Common myeloid progenitor, CD34-positive (primary cell): ENCODE results near the gene TMEM130.

ENCODE experiments used
- CTCF ChIA-PET: fragments of 350-600 bp; sonication (Branson Sonifier 250); formaldehyde crosslinking; loops from one replicate; lab custom pipeline; 2021; ENCODE audit warnings: antibody characterized with exemption; lab: Charles Lee
- POLR2A ChIA-PET: fragments of 350-600 bp; sonication (Branson Sonifier 250); formaldehyde crosslinking; loops from one replicate; lab custom pipeline; 2021; ENCODE audit warnings: antibody characterized with exemption; lab: Charles Lee
- DNase-seq, 3 donors: peaks; one replicate each; pipeline versions ENCODE4 v3.0.0 to v3.0.0-alpha.2; 2013
- H3K27ac ChIP-seq, 2 experiments: 1 replicate in 1 of 2; 2 replicates in 1 of 2; pipeline ENCODE4 v1.7.0; 2013; ENCODE audit warnings: inconsistent platforms in 2 of 2, low read length in 2 of 2, mild to moderate bottlenecking in 2 of 2, low read depth in 1 of 2, moderate library complexity in 1 of 2; ENCODE audit not compliant: severe bottlenecking in 2 of 2, insufficient read depth in 1 of 2, poor library complexity in 1 of 2
- H3K27me3 ChIP-seq, 5 experiments: replicated peaks in 2 of 5; 1 replicate in 3 of 5; 2 replicates in 2 of 5; pipeline versions ENCODE4 v1.6.1 to v1.7.0; 2013; ENCODE audit warnings: low read length in 4 of 5, mild to moderate bottlenecking in 2 of 5, moderate library complexity in 2 of 5, inconsistent platforms in 1 of 5; ENCODE audit not compliant: insufficient read depth in 5 of 5, control insufficient read depth in 4 of 5
- H3K36me3 ChIP-seq, 4 experiments: 1 replicate in 2 of 4; 2 replicates in 2 of 4; pipeline versions ENCODE4 v1.6.1 to v1.7.0; 2013; ENCODE audit warnings: low read length in 3 of 4, control low read depth in 1 of 4, mild to moderate bottlenecking in 1 of 4; ENCODE audit not compliant: control insufficient read depth in 4 of 4, insufficient read depth in 4 of 4
- H3K4me1 ChIP-seq, 4 experiments: 1 replicate in 3 of 4; 2 replicates in 1 of 4; pipeline versions ENCODE4 v1.6.1 to v1.7.1; 2013; ENCODE audit warnings: low read length in 3 of 4, mild to moderate bottlenecking in 3 of 4, control low read depth in 1 of 4, inconsistent platforms in 1 of 4, moderate library complexity in 1 of 4; ENCODE audit not compliant: control insufficient read depth in 4 of 4, insufficient read depth in 4 of 4; ENCODE audit errors: control extremely low read depth in 1 of 4
- H3K4me3 ChIP-seq, 7 experiments: 1 replicate in 4 of 7; 2 replicates in 3 of 7; pipeline versions ENCODE4 v1.5.1 to v1.7.0; 2013; ENCODE audit warnings: mild to moderate bottlenecking in 7 of 7, low read length in 6 of 7, moderate library complexity in 6 of 7, inconsistent platforms in 2 of 7, low read depth in 2 of 7, control low read depth in 1 of 7; ENCODE audit not compliant: insufficient read depth in 4 of 7, control insufficient read depth in 1 of 7; ENCODE audit errors: extremely low read depth in 1 of 7
- H3K9me3 ChIP-seq, 5 experiments: 1 replicate in 4 of 5; 2 replicates in 1 of 5; pipeline versions ENCODE4 v1.6.1 to v1.7.1; 2013; ENCODE audit warnings: low read length in 4 of 5, mild to moderate bottlenecking in 2 of 5, inconsistent platforms in 1 of 5, low read depth in 1 of 5, moderate library complexity in 1 of 5; ENCODE audit not compliant: control insufficient read depth in 4 of 5, insufficient read depth in 2 of 5; ENCODE audit errors: control extremely low read depth in 1 of 5
- WGBS: methylation state at CpG from one replicate; pipeline ENCODE4 v1.1.5; 2013; ENCODE audit not compliant: insufficient coverage; 5-methylcytosine and 5-hydroxymethylcytosine counted together

The TMEM130 gene

DNA sequence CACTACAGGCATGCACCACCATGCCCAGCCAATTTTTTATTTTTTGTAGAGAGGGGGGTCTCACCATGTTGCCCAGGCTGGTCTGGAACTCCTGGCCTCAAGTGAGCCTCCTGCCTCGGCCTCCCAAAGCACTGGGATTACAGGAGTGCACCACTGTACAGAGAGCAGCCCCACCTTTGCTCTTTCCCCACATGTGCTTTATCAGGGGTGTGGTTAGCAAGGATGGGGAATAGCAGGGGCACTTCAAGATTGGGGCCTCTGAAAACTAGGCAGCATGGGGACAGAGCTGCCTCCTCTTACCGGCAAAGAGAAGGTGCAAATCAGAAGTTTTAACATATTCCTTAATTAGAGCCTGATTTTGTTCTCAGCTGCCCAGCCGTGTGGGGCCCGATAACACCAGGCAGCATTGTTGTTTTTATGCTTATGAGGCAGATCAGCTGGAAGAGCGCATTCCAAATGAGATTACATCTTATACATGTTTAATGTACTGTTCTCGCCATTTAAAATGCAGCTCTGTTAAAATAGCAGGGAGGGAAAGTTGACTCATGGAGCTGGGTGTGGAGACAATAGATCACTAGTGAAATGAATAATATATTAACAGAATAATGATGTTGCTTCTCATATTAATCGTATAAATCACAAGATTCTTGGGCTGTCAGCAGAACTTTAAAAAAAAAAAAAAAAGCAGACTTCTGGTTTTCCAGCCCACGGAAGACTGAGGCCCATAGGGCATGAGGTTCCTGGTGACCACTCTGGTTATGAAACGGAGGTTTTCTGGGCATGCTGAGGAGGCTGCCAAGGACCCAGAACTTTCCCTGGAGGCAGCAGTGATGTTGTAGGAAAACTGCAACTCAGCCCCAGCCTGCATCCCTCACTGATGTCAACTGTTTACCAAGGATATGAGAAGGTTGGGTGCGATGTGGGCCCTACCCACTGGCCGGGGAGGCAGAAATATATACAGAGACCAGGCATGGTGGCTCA, 62.5 kb downstream of the TMEM130 start:
- Histone ChIP-seq H3K36me3 (no peaks in the 10 kb centered on the region), H3K4me1 (peaks cover 0 to 5% (median 3%) of the 10 kb centered on the region in 4 experiments), H3K27me3 (no peaks in the 10 kb centered on the region), H3K4me3 (no peak overlapping the region), H3K27ac (no peak overlapping the region), H3K9me3 (peaks cover 0 to 10% (median 0%) of the 10 kb centered on the region in 5 experiments)
- DNase-seq: no peak
- CTCF ChIA-PET: no interaction called here
- WGBS: 86% methylated on average over 8 of the region's 11 CpGs
- POLR2A ChIA-PET: no interaction called here

GRCh38 chr7:98805956-98806838, 63.6 kb downstream of the TMEM130 start:
- DNase-seq: no peak
- Histone ChIP-seq H3K4me1 (peaks cover 0 to 13% (median 6%) of the 10 kb centered on the region in 4 experiments), H3K36me3 (no peaks in the 10 kb centered on the region), H3K27me3 (no peaks in the 10 kb centered on the region), H3K27ac (no peak overlapping the region), H3K9me3 (peaks cover 0 to 11% (median 3%) of the 10 kb centered on the region in 5 experiments), H3K4me3 (no peak overlapping the region)
- POLR2A ChIA-PET: interaction anchor here (0.5 kb wide), 1 partner anchor 327 kb away, joined by 3 read pairs; no protein-coding TSS in a partner anchor
- WGBS: 90% methylated on average over 3 of the region's 3 CpGs
- CTCF ChIA-PET: interaction anchor here (0.5 kb wide), 1 partner anchor 22 kb away, joined by 3 read pairs; no protein-coding TSS in a partner anchor

DNA sequence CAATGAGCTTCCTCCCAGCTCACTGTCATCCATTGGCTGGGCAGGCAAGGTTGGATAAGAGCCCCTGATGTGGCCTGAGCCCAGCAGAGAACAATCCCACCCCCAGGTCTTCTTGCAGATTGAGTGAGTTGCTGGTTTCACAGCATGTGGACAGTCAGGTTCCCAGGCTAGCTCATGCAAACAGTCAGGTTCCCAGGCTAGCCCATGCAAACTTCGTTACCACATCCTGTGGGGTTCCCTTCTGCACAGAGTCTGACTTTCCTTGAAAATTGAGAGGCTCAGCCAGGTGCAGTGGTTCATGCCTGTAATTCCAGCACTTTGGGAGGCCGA, 67.1 kb downstream of the TMEM130 start:
- Histone ChIP-seq H3K36me3 (no peaks in the 10 kb centered on the region), H3K27ac (no peak overlapping the region), H3K4me1 (peaks cover 0 to 13% (median 6%) of the 10 kb centered on the region in 4 experiments), H3K9me3 (peaks cover 0 to 12% (median 9%) of the 10 kb centered on the region in 5 experiments), H3K27me3 (no peaks in the 10 kb centered on the region), H3K4me3 (no peak overlapping the region)
- CTCF ChIA-PET: interaction anchor here (0.6 to 1.5 kb wide), 4 partner anchors 18 to 38 kb away, joined by 3 to 6 read pairs (median 4); no protein-coding TSS in a partner anchor
- POLR2A ChIA-PET: no interaction called here
- DNase-seq: peak in 2 of 3 donors; percentile 41 to 59
- WGBS: 100% methylated on average over 1 of the region's 2 CpGs

- Histone ChIP-seq H3K9me3 (peaks cover 0 to 12% (median 9%) of the 10 kb centered on the region in 5 experiments), H3K4me1 (peaks cover 0 to 13% (median 6%) of the 10 kb centered on the region in 4 experiments), H3K4me3 (peak overlapping the region in 1 of 7 experiments; percentile 20), H3K36me3 (no peaks in the 10 kb centered on the region), H3K27ac (no peak overlapping the region), H3K27me3 (no peaks in the 10 kb centered on the region)
- 0% methylated on average over 7 of the region's 7 CpGs for WGBS
- DNase-seq: peak; percentile 92 to 98 (median 97)
- CTCF ChIA-PET: interaction anchor here (0.6 to 1.5 kb wide), 5 partner anchors 18 to 39 kb away, joined by 3 to 6 read pairs (median 3); no protein-coding TSS in a partner anchor
- POLR2A ChIA-PET: no interaction called here
These were observed 67.6 kb downstream of the TMEM130 start for GRCh38 chr7:98802088-98802780.

GRCh38 chr7:98800996-98801395, 68.8 kb downstream of the TMEM130 start:
- no peak overlapping the region for H3K4me3 ChIP-seq
- H3K9me3 ChIP-seq: peaks cover 0 to 11% (median 9%) of the 10 kb centered on the region in 5 experiments
- no peaks in the 10 kb centered on the region for H3K36me3 ChIP-seq
- H3K27ac ChIP-seq: no peak overlapping the region
- no peak for DNase-seq
- peaks cover 0 to 13% (median 6%) of the 10 kb centered on the region in 4 experiments for H3K4me1 ChIP-seq
- H3K27me3 ChIP-seq: no peaks in the 10 kb centered on the region
- CTCF ChIA-PET: interaction anchor here (1.1 to 1.5 kb wide), 2 partner anchors 14 to 33 kb away, joined by 3 read pairs; no protein-coding TSS in a partner anchor
- 100% methylated on average over 2 of the region's 4 CpGs for WGBS
- POLR2A ChIA-PET: no interaction called here

GRCh38 chr7:98797150-98797549, 72.7 kb downstream of the TMEM130 start:
- POLR2A ChIA-PET: no interaction called here
- Histone ChIP-seq H3K27ac (no peak overlapping the region), H3K9me3 (peaks cover 0 to 11% (median 9%) of the 10 kb centered on the region in 5 experiments), H3K27me3 (no peaks in the 10 kb centered on the region), H3K4me1 (peaks cover 0 to 7% (median 1%) of the 10 kb centered on the region in 4 experiments), H3K4me3 (no peak overlapping the region), H3K36me3 (no peaks in the 10 kb centered on the region)
- DNase-seq: no peak
- CTCF ChIA-PET: interaction anchor here (0.7 to 1.2 kb wide), 2 partner anchors 38 to 45 kb away, joined by 3 read pairs; no protein-coding TSS in a partner anchor
- WGBS: 62% methylated on average over 8 of the region's 8 CpGs
